HEK293 (cell line): ENCODE measurements around the gene NEK6.

Experiments
- CTCF ChIA-PET: fragments of 350-600 bp; formaldehyde crosslinking; extraction: SDS; loops from one replicate; lab custom pipeline; 2021; ENCODE audit warnings: antibody characterized with exemption; lab: Yijun Ruan, JAX
- POLR2A ChIA-PET: fragments of 300-600 bp; formaldehyde crosslinking; extraction: SDS; loops from one replicate; lab custom pipeline; 2020; ENCODE audit warnings: antibody characterized with exemption, inconsistent platforms; lab: Yijun Ruan, JAX
- H3K27ac ChIP-seq: fragments of 200-500 bp; sonication (Bioruptor generic); 2 replicates; pipeline ENCODE4 v1.5.1; 2014; ENCODE audit warnings: low read depth, low read length, control low read depth, inconsistent platforms; ENCODE audit errors: extremely low read depth
- H3K36me3 ChIP-seq, 2 experiments: fragments of 200-500 bp in 1 of 2; sonication (Bioruptor generic) in 1 of 2; 1 replicate in 1 of 2; 2 replicates in 1 of 2; pipeline ENCODE4 v1.5.1; 2014 to 2017; ENCODE audit warnings: inconsistent platforms in 2 of 2, low read length in 2 of 2; ENCODE audit not compliant: control insufficient read depth in 2 of 2, insufficient read depth in 1 of 2
- H3K4me1 ChIP-seq: fragments of 200-500 bp; sonication (Bioruptor generic); 2 replicates; pipeline ENCODE4 v1.5.1; 2014; ENCODE audit warnings: mild to moderate bottlenecking, low read length, inconsistent platforms; ENCODE audit not compliant: control insufficient read depth, insufficient read depth
- H3K4me3 ChIP-seq: 2 replicates; pipeline ENCODE4 v1.5.1; 2011; ENCODE audit warnings: low read depth, mild to moderate bottlenecking, control low read depth, low read length, moderate library complexity
- H3K9me3 ChIP-seq: fragments of 200-500 bp; sonication (Bioruptor generic); 2 replicates; pipeline ENCODE4 v1.5.1; 2014; ENCODE audit warnings: low read depth, low read length, inconsistent platforms; ENCODE audit not compliant: control insufficient read depth, insufficient read depth
- FEZF1 ChIP-seq: fragments of 450-650 bp; formaldehyde crosslinking; IDR thresholded peaks from 2 replicates; pipeline ENCODE4 v1.5.1; 2016; ENCODE audit warnings: missing biosample characterization, missing genetic modification characterization
- GFI1B ChIP-seq: fragments of 450-650 bp; formaldehyde crosslinking; IDR thresholded peaks from 2 replicates; pipeline ENCODE4 v1.5.1; 2016; ENCODE audit warnings: missing biosample characterization, missing genetic modification characterization
- GLIS1 ChIP-seq: fragments of 450-650 bp; formaldehyde crosslinking; IDR thresholded peaks from 2 replicates; pipeline ENCODE4 v1.5.1; 2016; ENCODE audit warnings: missing biosample characterization, missing genetic modification characterization
- ZBTB49 ChIP-seq: fragments of 450-650 bp; formaldehyde crosslinking; IDR thresholded peaks from 2 replicates; pipeline ENCODE4 v1.5.1; 2016; ENCODE audit warnings: missing biosample characterization, missing genetic modification characterization, low read depth
- ZEB2 ChIP-seq: fragments of 450-650 bp; formaldehyde crosslinking; IDR thresholded peaks from 2 replicates; pipeline ENCODE4 v1.5.1; 2016; ENCODE audit warnings: missing biosample characterization, missing genetic modification characterization
- ZNF157 ChIP-seq: fragments of 450-650 bp; formaldehyde crosslinking; IDR thresholded peaks from 2 replicates; pipeline ENCODE4 v1.5.1; 2016; ENCODE audit warnings: missing biosample characterization, missing genetic modification characterization
- ZNF175 ChIP-seq: fragments of 450-650 bp; formaldehyde crosslinking; IDR thresholded peaks from 2 replicates; pipeline ENCODE4 v1.5.1; 2016; ENCODE audit warnings: missing biosample characterization, missing genetic modification characterization
- ZNF2 ChIP-seq: fragments of 450-650 bp; formaldehyde crosslinking; IDR thresholded peaks from 2 replicates; pipeline ENCODE4 v1.5.1; 2016; ENCODE audit warnings: missing biosample characterization, missing genetic modification characterization
- ZNF221 ChIP-seq: fragments of 450-650 bp; formaldehyde crosslinking; IDR thresholded peaks from 2 replicates; pipeline ENCODE4 v1.5.1; 2017; ENCODE audit warnings: missing biosample characterization, missing genetic modification characterization, borderline replicate concordance
- ZNF223 ChIP-seq: fragments of 450-650 bp; formaldehyde crosslinking; IDR thresholded peaks from 2 replicates; pipeline ENCODE4 v1.5.1; 2016; ENCODE audit warnings: missing biosample characterization, missing genetic modification characterization
- ZNF292 ChIP-seq: fragments of 450-650 bp; formaldehyde crosslinking; IDR thresholded peaks from 2 replicates; pipeline ENCODE4 v1.5.1; 2016; ENCODE audit warnings: low read depth, missing biosample characterization, missing genetic modification characterization, borderline replicate concordance
- ZNF324 ChIP-seq: fragments of 450-650 bp; formaldehyde crosslinking; IDR thresholded peaks from 2 replicates; pipeline ENCODE4 v1.5.1; 2016; ENCODE audit warnings: missing biosample characterization, missing genetic modification characterization
- ZNF398 ChIP-seq: fragments of 450-650 bp; formaldehyde crosslinking; IDR thresholded peaks from 2 replicates; pipeline ENCODE4 v1.5.1; 2017; ENCODE audit warnings: missing biosample characterization, missing genetic modification characterization
- ZNF449 ChIP-seq: fragments of 450-650 bp; formaldehyde crosslinking; IDR thresholded peaks from 2 replicates; pipeline ENCODE4 v1.5.1; 2017; ENCODE audit warnings: missing biosample characterization, mild to moderate bottlenecking, missing genetic modification characterization, moderate library complexity
- ZNF747 ChIP-seq: fragments of 450-650 bp; formaldehyde crosslinking; IDR thresholded peaks from 2 replicates; pipeline ENCODE4 v1.5.1; 2016; ENCODE audit warnings: missing biosample characterization, missing genetic modification characterization
- ZNF768 ChIP-seq: fragments of 450-650 bp; formaldehyde crosslinking; IDR thresholded peaks from 2 replicates; pipeline ENCODE4 v1.5.1; 2018; ENCODE audit warnings: missing biosample characterization, mild to moderate bottlenecking, missing genetic modification characterization
- ZNF837 ChIP-seq: fragments of 450-650 bp; formaldehyde crosslinking; IDR thresholded peaks from 2 replicates; pipeline ENCODE4 v1.5.1; 2016; ENCODE audit warnings: missing biosample characterization, missing genetic modification characterization
- ZSCAN5A ChIP-seq: fragments of 450-650 bp; formaldehyde crosslinking; IDR thresholded peaks from 2 replicates; pipeline ENCODE4 v1.5.1; 2016; ENCODE audit warnings: missing biosample characterization, missing genetic modification characterization

The NEK6 gene

GRCh38 chr9:124255222-124255621, 2.5 kb upstream of the NEK6 start:
- Histone ChIP-seq H3K9me3 (no peaks in the 10 kb centered on the region), H3K27ac (no peak overlapping the region), H3K36me3 (no peaks in the 10 kb centered on the region), H3K4me1 (peaks cover 5% of the 10 kb centered on the region), H3K4me3 (no peak overlapping the region)
- POLR2A ChIA-PET: no interaction called here
- peak; percentile 82 for TF ChIP-seq ZNF768 (tag by site-specific recombination)
- TF ChIP-seq ZNF223 (tag by site-specific recombination): no peak
- no peak for TF ChIP-seq ZNF2 (tag by site-specific recombination)
- CTCF ChIA-PET: interaction anchor here (0.9 kb wide), 1 partner anchor 128 kb away, joined by 3 read pairs; no protein-coding TSS in a partner anchor

GRCh38 chr9:124256517-124257069, 1.2 kb upstream of the NEK6 start:
- no peaks in the 10 kb centered on the region for H3K36me3 ChIP-seq
- no peaks in the 10 kb centered on the region for H3K9me3 ChIP-seq
- TF ChIP-seq ZSCAN5A (no peak), ZNF292 (no peak), ZNF837 (tag by site-specific recombination) (no peak), ZNF157 (tag by site-specific recombination) (no peak), GLIS1 (tag by site-specific recombination) (no peak), ZNF175 (tag by site-specific recombination) (no peak), ZBTB49 (tag by site-specific recombination) (no peak), ZNF221 (tag by site-specific recombination) (no peak), ZNF747 (tag by site-specific recombination) (no peak), ZNF324 (tag by site-specific recombination) (no peak), ZEB2 (tag by site-specific recombination) (no peak), FEZF1 (tag by site-specific recombination) (no peak), GFI1B (tag by site-specific recombination) (no peak), ZNF449 (tag by site-specific recombination) (no peak), ZNF2 (tag by site-specific recombination) (no peak), ZNF398 (tag by site-specific recombination) (no peak)
- no peak overlapping the region for H3K27ac ChIP-seq
- ChIA-PET POLR2A (no interaction called here), CTCF (interaction anchor here (0.7 to 1.0 kb wide), 2 partner anchors 130 to 136 kb away, joined by 3 to 4 read pairs; no protein-coding TSS in a partner anchor)
- H3K4me3 ChIP-seq: no peak overlapping the region
- H3K4me1 ChIP-seq: peaks cover 5% of the 10 kb centered on the region
